SK-N-SH treated with all-trans-retinoic acid at 6 μM for 48 hours (cell line): ENCODE measurements around the gene CCDC88C.

Experiments used
- ARNTL ChIP-seq: fragments of 450-650 bp; formaldehyde crosslinking; IDR thresholded peaks from 2 replicates; pipeline ENCODE4 v1.5.0; 2020; ENCODE audit warnings: low read depth, mild to moderate bottlenecking, moderate library complexity, borderline replicate concordance
- CREB5 ChIP-seq: fragments of 250-450 bp; sonication (Bioruptor Pico); IDR thresholded peaks from 2 replicates; pipeline ENCODE4 v1.5.1; 2020; ENCODE audit warnings: low read depth, mild to moderate bottlenecking, moderate library complexity
- ESRRG ChIP-seq: fragments of 250-450 bp; sonication (Bioruptor Pico); IDR thresholded peaks from 2 replicates; pipeline ENCODE4 v1.6.1; 2021; ENCODE audit warnings: mild to moderate bottlenecking
- OSR1 ChIP-seq: fragments of 250-450 bp; sonication (Bioruptor Pico); IDR thresholded peaks from 2 replicates; pipeline ENCODE4 v1.8.0; 2022; ENCODE audit warnings: moderate library complexity, mild to moderate bottlenecking, inconsistent platforms
- PATZ1 ChIP-seq: fragments of 250-450 bp; sonication (Bioruptor Pico); IDR thresholded peaks from 2 replicates; pipeline ENCODE4 v1.8.0; 2020; ENCODE audit warnings: mild to moderate bottlenecking, moderate library complexity, borderline replicate concordance
- POU6F1 ChIP-seq: fragments of 250-450 bp; sonication (Bioruptor Pico); IDR thresholded peaks from 2 replicates; pipeline ENCODE4 v1.8.0; 2021; ENCODE audit warnings: low read depth, mild to moderate bottlenecking, moderate library complexity, borderline replicate concordance
- PPARA ChIP-seq: fragments of 250-450 bp; sonication (Bioruptor Pico); IDR thresholded peaks from 2 replicates; pipeline ENCODE4 v1.5.0; 2020; ENCODE audit warnings: mild to moderate bottlenecking, borderline replicate concordance
- RARB ChIP-seq: fragments of 250-450 bp; sonication (Bioruptor Pico); IDR thresholded peaks from 2 replicates; pipeline ENCODE4 v1.8.0; 2021; ENCODE audit warnings: mild to moderate bottlenecking, moderate library complexity
- SNAI2 ChIP-seq: fragments of 250-450 bp; sonication (Bioruptor Pico); IDR thresholded peaks from 2 replicates; pipeline ENCODE4 v1.5.0; 2020; ENCODE audit warnings: mild to moderate bottlenecking, moderate library complexity
- ZC3H10 ChIP-seq: fragments of 250-450 bp; sonication (Bioruptor Pico); IDR thresholded peaks from 2 replicates; pipeline ENCODE4 v1.5.1; 2021; ENCODE audit warnings: mild to moderate bottlenecking, moderate library complexity
- ZFP3 ChIP-seq: fragments of 250-450 bp; sonication (Bioruptor Pico); IDR thresholded peaks from 2 replicates; pipeline ENCODE4 v1.5.0; 2020; ENCODE audit warnings: mild to moderate bottlenecking, moderate library complexity
- ZFP30 ChIP-seq: fragments of 450-650 bp; formaldehyde crosslinking; IDR thresholded peaks from 2 replicates; pipeline ENCODE4 v1.5.0; 2022; ENCODE audit warnings: mild to moderate bottlenecking, moderate library complexity
- ZNF565 ChIP-seq: fragments of 450-650 bp; formaldehyde crosslinking; conservative IDR thresholded peaks from 2 replicates; pipeline ENCODE4 v1.5.0; 2020; ENCODE audit warnings: low read depth, mild to moderate bottlenecking, moderate library complexity

- TF ChIP-seq RARB, result no peak
- TF ChIP-seq ESRRG, result no peak
- no peak for TF ChIP-seq ZFP30 (CRISPR knock-in tag)
- no peak for TF ChIP-seq OSR1 (CRISPR knock-in tag)
- no peak for TF ChIP-seq POU6F1 (CRISPR knock-in tag)
- TF ChIP-seq ZNF565 (CRISPR knock-in tag), result no peak
- no peak for TF ChIP-seq PATZ1 (CRISPR knock-in tag)
- no peak for TF ChIP-seq ARNTL (CRISPR knock-in tag)
- TF ChIP-seq SNAI2 (CRISPR knock-in tag), result no peak
- TF ChIP-seq PPARA (CRISPR knock-in tag), result no peak
- no peak for TF ChIP-seq ZFP3 (CRISPR knock-in tag)
- no peak for TF ChIP-seq CREB5 (CRISPR knock-in tag)
- TF ChIP-seq ZC3H10, result no peak
Measured at GRCh38 chr14:91414475-91414833, 3.2 kb downstream of the CCDC88C start.
